ENCODE results near the gene SRGAP2B.
"Not testable (repeated sequence)": the region's sequence is repeated elsewhere in the genome, so short reads cannot be mapped to it uniquely, and the experiment has no call there.

DNA sequence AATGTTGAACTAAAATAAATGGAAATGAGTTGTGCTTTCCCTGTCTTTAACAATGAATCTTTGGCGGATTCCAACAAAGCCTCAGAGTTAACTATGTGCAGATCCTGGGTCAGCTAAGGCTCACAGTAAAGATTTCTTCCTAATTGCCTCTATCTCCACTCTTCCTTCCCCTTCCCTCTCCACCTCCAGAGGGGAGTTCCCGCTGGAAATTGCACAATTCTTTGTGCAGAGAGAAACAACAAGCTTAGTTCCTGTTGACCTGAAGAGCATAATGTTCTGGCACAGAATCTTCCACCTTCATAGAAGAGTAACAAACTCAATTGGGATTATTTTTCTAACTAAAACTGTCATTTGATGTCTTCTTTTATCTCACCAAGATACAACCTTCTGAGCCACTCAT, 77.4 kb downstream of the SRGAP2B start:
- TF ChIP-seq CTCF, POLR2A (IDR thresholded peaks at IDR 0.05): not testable (repeated sequence)

Data from body of pancreas (tissue), 4 donors.